ACHN (cell line): ENCODE results near the gene OIT3.

ENCODE experiments used
- DNase-seq: peaks from one replicate; pipeline ENCODE4 v3.0.0-alpha.2; 2015
- in situ Hi-C: cut with HindIII; loops from 2 replicates; pipeline ENCODE4 v1.10.0; 2017; ENCODE audit warnings: low sequenced_read_pairs, low pct_ligation_motif_present, low pct_unique_long_range_greater_than_20kb

Gene OIT3

DNA sequence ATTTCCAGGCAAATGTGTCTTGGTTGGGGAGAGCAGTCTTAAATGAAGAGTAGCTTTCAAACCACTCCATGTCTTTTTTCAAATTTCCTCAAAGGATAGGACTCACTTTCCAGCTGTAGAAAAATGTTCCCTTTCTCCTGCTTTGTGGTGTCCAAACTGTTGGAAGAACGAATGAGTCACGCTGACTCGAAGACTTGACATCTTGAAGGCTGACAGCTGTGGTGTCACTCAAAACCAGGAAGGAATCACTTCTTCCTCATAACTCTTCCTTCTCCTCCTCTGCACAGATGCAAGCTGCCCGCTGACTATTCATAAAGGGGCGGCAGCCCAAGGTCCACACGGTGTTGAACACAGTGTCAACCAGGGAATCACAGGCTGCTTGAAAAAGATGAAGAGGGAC lies 41.8 kb downstream of the OIT3 start:
- DNase-seq = peak; percentile 22
- in situ Hi-C loops = no loop called here

DNA sequence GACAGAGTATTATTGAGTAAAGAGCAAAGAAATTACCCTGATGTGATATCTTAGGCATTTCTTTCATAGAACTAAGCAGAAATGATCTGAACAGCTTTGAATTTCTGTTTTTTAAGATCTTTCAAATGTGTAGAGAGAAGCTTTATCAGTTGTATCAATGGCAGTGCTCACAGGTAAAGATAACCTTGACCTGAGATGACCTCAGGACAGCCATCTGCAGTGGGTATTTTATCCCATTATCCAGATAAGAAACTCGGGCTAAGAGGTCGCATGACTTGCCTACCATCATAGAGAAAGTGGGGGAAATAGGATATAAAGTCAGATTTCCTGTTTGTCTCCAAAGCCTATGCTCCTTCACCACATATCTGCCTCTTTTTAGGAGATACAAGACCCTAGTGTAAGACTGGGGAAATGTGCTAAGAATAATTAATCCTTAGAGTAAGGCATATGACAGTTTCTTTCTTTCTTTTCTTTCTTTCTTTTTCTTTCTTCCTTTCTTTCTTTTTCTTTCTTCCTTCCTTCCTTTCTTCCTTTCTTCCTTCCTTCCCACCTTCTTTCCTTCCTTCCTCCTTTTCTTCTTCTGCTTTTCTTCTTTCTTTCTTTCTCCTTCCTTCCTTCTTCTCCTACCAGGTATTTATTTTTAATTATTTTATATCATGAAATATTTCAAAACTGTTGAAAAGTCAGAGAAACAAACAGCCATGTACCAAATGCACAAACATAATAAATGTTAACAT lies 50.1 kb downstream of the OIT3 start:
- in situ Hi-C loops = no loop called here
- no peak for DNase-seq

- DNase-seq = no peak
- in situ Hi-C loops = no loop called here
Observed at GRCh38 chr10:72946963-72947362, 53.4 kb downstream of the OIT3 start.

GRCh38 chr10:72948762-72949161 lies 55.2 kb downstream of the OIT3 start:
- in situ Hi-C loops = no loop called here
- DNase-seq = no peak

DNA sequence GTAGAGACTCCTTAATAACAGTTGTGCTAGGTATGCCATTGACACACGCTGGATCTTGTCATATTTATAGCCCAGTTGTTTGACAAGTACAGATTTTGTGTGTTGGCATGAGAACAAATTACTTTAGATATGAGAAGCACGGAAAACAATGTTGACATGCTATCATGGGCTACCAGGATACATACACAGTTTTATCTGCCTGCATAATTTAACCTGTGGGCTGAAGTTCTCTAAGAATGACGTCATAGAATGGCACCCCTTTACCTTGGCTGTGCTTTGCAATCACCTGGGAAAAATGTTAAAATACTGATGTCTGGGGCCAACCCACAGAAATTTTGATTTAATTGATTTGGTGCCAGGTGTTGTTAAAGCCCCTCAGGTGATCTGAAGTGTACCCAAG lies 58.2 kb downstream of the OIT3 start:
- no peak for DNase-seq
- in situ Hi-C loops = no loop called here

DNA sequence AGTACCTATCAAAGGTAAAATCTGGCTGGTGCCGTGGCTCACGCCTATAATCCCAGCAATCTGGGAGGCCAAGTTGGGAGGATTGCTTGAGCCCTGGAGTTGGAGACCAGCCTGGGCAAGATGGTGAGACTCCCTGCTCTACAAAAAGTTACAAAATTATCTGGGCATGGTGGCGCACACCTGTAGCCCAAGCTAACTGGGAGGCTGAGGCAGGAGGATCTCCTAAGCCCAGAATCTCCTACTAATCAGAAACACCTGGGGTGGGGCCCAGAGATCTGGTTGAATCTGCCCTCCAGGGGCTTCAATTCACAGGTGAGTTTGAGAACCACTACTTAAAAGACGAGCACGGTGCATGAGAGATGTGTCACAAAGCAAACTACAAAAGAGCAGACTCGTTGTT lies 58.6 kb downstream of the OIT3 start:
- in situ Hi-C loops = no loop called here
- DNase-seq = no peak

GRCh38 chr10:72952642-72953158 lies 59.2 kb downstream of the OIT3 start:
- in situ Hi-C loops = no loop called here

GRCh38 chr10:72953687-72954086 lies 60.1 kb downstream of the OIT3 start:
- DNase-seq = no peak
- in situ Hi-C loops = no loop called here

More at GRCh38 chr10:72952642-72953158, 59.2 kb downstream of the OIT3 start:
- no peak for DNase-seq

DNA sequence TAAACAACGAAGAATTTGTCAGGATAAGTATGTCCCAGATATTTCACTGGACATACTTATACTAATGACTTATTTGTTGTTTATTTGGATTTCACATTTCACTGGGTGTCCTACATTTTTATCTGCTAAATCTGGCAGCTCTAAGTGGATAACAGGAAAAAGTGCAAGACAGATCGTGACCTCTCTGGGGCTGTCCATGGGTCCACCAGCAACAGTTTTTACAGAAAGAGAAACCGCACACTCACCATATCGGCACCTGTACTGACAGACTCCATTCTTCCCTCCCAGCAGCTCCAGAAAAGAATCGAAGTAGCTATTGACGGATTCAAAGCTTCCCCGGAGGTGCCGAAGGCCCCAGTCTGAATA lies 60.7 kb downstream of the OIT3 start:
- in situ Hi-C loops = no loop called here
- no peak for DNase-seq

- in situ Hi-C loops = no loop called here
- DNase-seq = no peak
Observed at GRCh38 chr10:72954596-72955554, 61.3 kb downstream of the OIT3 start, which contains the start of gene PLA2G12B. TSS of gene PLA2G12B (minus strand) at chr10:72954806. CDS start at chr10:72954685, 121 bp downstream.

- in situ Hi-C loops = no loop called here
- DNase-seq = no peak
Observed at GRCh38 chr10:72956001-72956400, 62.5 kb downstream of the OIT3 start.

DNA sequence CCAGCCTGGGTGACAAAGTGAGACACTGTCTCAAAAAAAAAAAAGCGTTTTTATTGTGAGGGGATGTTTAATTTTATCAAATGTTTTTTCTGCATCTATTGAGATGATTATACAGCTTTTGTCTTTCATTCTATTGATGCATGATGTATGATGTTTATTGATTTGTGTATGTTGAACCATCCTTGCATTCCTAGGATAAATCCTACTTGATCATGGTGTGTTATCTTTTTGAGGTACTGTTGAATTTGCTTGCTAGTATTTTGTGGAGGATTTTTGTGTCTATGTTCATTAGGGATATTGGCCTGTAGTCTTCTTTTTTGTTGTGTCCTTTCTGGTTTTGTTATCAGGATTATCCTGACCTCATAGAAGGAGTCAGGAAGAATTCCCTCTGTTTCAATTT lies 83.3 kb downstream of the OIT3 start:
- in situ Hi-C loops = no loop called here
- DNase-seq = no peak

DNA sequence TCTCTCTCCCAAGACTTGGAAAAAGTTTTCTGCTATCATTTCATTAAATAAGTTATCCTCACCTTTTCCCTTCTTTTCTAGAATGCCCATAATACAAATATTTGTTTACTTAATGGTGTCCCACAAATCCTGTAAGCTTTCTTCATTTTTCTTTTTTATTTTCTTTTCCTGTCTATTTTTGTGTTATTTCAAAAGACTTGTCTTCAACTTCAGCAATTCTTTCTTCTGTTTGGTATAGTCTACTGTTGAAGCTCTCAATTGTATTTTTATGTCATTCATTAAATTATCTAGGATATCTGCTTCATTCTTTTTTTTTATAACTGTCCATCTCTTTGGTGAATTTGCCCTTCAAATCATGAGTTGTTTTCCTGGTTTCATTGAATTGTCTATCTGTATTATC lies 86.2 kb downstream of the OIT3 start:
- in situ Hi-C loops = no loop called here
- DNase-seq = no peak

DNA sequence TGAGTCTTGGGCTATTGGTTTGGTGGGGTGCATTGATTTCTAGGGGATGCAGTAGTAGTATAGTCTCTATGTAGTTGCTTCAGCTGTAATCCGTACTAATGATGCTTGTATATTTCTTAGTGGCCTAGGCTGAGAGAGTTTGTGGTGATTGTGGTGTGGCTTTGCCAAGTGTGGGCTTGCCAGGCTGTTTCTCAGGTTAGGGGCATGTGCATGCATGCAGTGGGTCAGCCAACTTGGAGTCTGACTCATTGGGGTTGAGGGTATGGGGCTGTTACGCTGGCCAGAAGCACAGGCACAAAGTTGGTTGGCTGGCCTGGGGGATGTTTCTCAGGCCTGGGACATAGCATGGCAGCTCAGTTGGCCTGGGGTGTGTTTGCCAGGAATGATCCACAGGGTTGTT lies 86.8 kb downstream of the OIT3 start:
- no peak for DNase-seq
- in situ Hi-C loops = no loop called here

DNA sequence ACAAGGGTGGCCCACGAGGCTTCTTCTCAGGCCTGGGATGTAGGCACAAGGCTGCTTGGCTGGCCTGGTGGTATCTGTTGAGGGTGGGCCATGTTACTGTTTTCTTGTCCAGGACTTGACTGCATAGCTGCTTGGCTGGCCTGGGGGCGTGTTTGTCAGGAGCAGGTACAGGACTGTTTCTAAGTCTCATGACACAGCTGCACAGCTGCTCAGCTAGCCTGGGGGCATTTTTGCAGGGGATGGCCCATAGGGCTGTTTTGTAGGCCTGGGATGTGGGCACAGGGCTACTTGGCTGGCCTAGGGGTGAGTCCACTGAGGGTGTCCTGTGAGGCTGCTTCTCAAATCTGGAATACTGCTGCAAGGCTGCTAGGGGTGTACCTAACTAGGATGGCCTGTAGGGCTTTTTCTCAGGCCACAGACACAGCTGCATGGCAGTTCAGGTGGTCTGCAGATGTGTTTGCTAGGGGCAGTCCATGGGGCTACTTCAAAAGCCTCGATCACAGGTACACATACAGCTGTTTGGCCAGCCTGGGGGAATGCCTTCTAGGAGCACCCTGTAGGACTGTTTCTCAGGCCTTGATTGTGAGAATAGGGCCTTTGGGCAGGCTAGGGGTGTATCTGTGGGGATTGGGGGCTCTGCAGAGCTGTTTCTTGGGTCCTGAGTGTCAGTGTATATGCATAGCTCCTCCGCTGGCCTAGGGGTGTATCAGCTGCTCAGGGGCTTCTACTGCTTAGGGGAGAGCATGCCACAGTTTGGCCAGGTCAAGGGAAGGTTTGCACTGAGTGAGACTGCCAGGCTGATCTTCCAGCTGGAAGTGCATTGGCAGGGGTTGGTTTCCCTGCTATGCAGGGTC lies 87.7 kb downstream of the OIT3 start:
- in situ Hi-C loops = no loop called here
- DNase-seq = no peak

- no peak for DNase-seq
- in situ Hi-C loops = no loop called here
Observed at GRCh38 chr10:72981882-72982529, 88.5 kb downstream of the OIT3 start.
